ENCODE measurements around the gene FAM217A.

DNA sequence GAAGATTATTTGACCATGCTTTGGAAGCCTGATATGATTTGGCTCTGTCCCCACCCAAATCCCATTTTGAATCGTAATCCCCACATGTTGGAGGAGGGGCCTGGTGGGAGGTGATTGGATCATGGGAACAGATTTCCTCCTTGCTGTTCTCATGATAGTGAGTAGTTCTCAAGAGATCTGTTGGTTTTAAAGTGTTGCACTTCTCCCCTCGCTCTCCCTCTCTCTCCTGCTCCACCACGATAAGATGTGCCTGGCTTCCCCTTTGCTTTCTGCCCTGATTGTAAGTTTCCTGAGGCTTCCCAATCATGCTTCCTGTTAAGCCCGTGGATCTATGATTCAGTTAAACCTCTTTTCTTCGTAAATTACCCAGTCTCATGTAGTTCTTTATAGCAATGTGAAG is 21.7 kb upstream of the FAM217A start:
- TF ChIP-seq, protein P1, sequence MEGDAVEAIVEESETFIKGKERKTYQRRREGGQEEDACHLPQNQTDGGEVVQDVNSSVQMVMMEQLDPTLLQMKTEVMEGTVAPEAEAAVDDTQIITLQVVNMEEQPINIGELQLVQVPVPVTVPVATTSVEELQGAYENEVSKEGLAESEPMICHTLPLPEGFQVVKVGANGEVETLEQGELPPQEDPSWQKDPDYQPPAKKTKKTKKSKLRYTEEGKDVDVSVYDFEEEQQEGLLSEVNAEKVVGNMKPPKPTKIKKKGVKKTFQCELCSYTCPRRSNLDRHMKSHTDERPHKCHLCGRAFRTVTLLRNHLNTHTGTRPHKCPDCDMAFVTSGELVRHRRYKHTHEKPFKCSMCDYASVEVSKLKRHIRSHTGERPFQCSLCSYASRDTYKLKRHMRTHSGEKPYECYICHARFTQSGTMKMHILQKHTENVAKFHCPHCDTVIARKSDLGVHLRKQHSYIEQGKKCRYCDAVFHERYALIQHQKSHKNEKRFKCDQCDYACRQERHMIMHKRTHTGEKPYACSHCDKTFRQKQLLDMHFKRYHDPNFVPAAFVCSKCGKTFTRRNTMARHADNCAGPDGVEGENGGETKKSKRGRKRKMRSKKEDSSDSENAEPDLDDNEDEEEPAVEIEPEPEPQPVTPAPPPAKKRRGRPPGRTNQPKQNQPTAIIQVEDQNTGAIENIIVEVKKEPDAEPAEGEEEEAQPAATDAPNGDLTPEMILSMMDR (IDR thresholded peaks at IDR 0.05 in 8 of 11, conservative IDR thresholded peaks at IDR 0.05 in 3 of 11): no peak
- no peak for TF ChIP-seq POLR2A (IDR thresholded peaks at IDR 0.05)
- TF ChIP-seq POLR2AphosphoS5 (IDR thresholded peaks at IDR 0.05): no peak

Data from spleen (tissue), 7 donors.